Left kidney (tissue), 2 donors: ENCODE data around the gene GATA6. TPM values are rescaled to one million over a fixed set of nuclear protein-coding genes. Genes with fewer than 3 reads are reported as not detected.

Experiments used
- DNase-seq: peaks from one replicate; pipeline ENCODE4 v3.0.0-alpha.2; 2013
- polyA plus RNA-seq: library from polyadenylated mRNA; unstranded; fragments of 120-200 nt; gene quantifications from one replicate; pipeline ENCODE4 v1.2.1, GENCODE V29; 2013; ENCODE audit not compliant: insufficient read length

GATA6 gene
- polyA plus RNA-seq, 1 donor, result 7.3 TPM

- DNase-seq, result no peak
Measured at GRCh38 chr18:22166069-22166950, 3.1 kb upstream of the GATA6 start.

GRCh38 chr18:22167091-22167470 lies 2.3 kb upstream of the GATA6 start:
- DNase-seq, result no peak

GRCh38 chr18:22167471-22168241 lies 1.7 kb upstream of the GATA6 start:
- DNase-seq, result no peak

- no peak for DNase-seq
Measured at GRCh38 chr18:22168360-22168921, 948 bp upstream of the GATA6 start.

GRCh38 chr18:22169889-22170420 lies 566 bp downstream of the GATA6 start:
- DNase-seq, result no peak

- DNase-seq, result no peak
Measured at GRCh38 chr18:22170421-22171257, 1.2 kb downstream of the GATA6 start.

GRCh38 chr18:22171258-22172119 lies 2.1 kb downstream of the GATA6 start:
- DNase-seq, result no peak

- DNase-seq, result no peak
Measured at GRCh38 chr18:22172120-22172582, 2.8 kb downstream of the GATA6 start.

GRCh38 chr18:22172594-22173049 lies 3.2 kb downstream of the GATA6 start:
- DNase-seq, result no peak

GRCh38 chr18:22173221-22173927 lies 4.0 kb downstream of the GATA6 start:
- no peak for DNase-seq

- DNase-seq, result no peak
Measured at GRCh38 chr18:22173928-22174301, 4.5 kb downstream of the GATA6 start.

GRCh38 chr18:22174341-22175145 lies 5.2 kb downstream of the GATA6 start:
- no peak for DNase-seq

GRCh38 chr18:22175346-22175745 lies 6.0 kb downstream of the GATA6 start:
- DNase-seq, result no peak

- no peak for DNase-seq
Measured at GRCh38 chr18:22176420-22177326, 7.3 kb downstream of the GATA6 start.

- DNase-seq, result no peak
Measured at GRCh38 chr18:22177327-22177871, 8.0 kb downstream of the GATA6 start.

- no peak for DNase-seq
Measured at GRCh38 chr18:22179174-22179573, 9.8 kb downstream of the GATA6 start.

GRCh38 chr18:22179631-22180030 lies 10.2 kb downstream of the GATA6 start:
- no peak for DNase-seq

GRCh38 chr18:22180722-22181121 lies 11.3 kb downstream of the GATA6 start:
- DNase-seq, result no peak
